ENCODE results near the gene TBX4.

TBX4 gene

GRCh38 chr17:61410141-61411010 lies 41.8 kb upstream of the TBX4 start:
- DNase-seq (ENCODE audit: low spot score), result peak; percentile 81
- peak; percentile 81 for TF ChIP-seq CTCF (IDR thresholded peaks at IDR 0.05; ENCODE audit: extremely low read depth, insufficient read depth, missing control alignments)
- in situ Hi-C loops (cut with MboI; ENCODE audit: low pct_unique_long_range_greater_than_20kb, low sequenced_read_pairs, unreplicated experiment), result loop anchor here (25.0 kb wide), 1 partner anchor 427 kb away; no protein-coding TSS in a partner anchor

GRCh38 chr17:61411011-61411260 lies 41.3 kb upstream of the TBX4 start:
- DNase-seq (ENCODE audit: low spot score), result no peak
- in situ Hi-C loops (cut with MboI; ENCODE audit: low pct_unique_long_range_greater_than_20kb, low sequenced_read_pairs, unreplicated experiment), result loop anchor here (25.0 kb wide), 1 partner anchor 426 kb away; no protein-coding TSS in a partner anchor
- TF ChIP-seq CTCF (IDR thresholded peaks at IDR 0.05; ENCODE audit: extremely low read depth, insufficient read depth, missing control alignments), result no peak

GRCh38 chr17:61411261-61412142 lies 40.7 kb upstream of the TBX4 start:
- DNase-seq (ENCODE audit: low spot score), result peak; percentile 71
- in situ Hi-C loops (cut with MboI; ENCODE audit: low pct_unique_long_range_greater_than_20kb, low sequenced_read_pairs, unreplicated experiment), result loop anchor here (25.0 kb wide), 1 partner anchor 426 kb away; no protein-coding TSS in a partner anchor
- peak; percentile 14 for TF ChIP-seq CTCF (IDR thresholded peaks at IDR 0.05; ENCODE audit: extremely low read depth, insufficient read depth, missing control alignments)

GRCh38 chr17:61412143-61412859 lies 39.9 kb upstream of the TBX4 start:
- in situ Hi-C loops (cut with MboI; ENCODE audit: low pct_unique_long_range_greater_than_20kb, low sequenced_read_pairs, unreplicated experiment), result loop anchor here (25.0 kb wide), 1 partner anchor 425 kb away; no protein-coding TSS in a partner anchor
- DNase-seq (ENCODE audit: low spot score), result peak; percentile 96
- peak; percentile 98 for TF ChIP-seq CTCF (IDR thresholded peaks at IDR 0.05; ENCODE audit: extremely low read depth, insufficient read depth, missing control alignments)

- TF ChIP-seq CTCF (IDR thresholded peaks at IDR 0.05; ENCODE audit: extremely low read depth, insufficient read depth, missing control alignments), result no peak
- peak; percentile 33 for DNase-seq (ENCODE audit: low spot score)
- in situ Hi-C loops (cut with MboI; ENCODE audit: low pct_unique_long_range_greater_than_20kb, low sequenced_read_pairs, unreplicated experiment), result loop anchor here (25.0 kb wide), 1 partner anchor 424 kb away; no protein-coding TSS in a partner anchor
These were observed 39.2 kb upstream of the TBX4 start for GRCh38 chr17:61412860-61413660.
